ENCODE results near the gene NCBP2L.

Gene NCBP2L

GRCh38 chrX:107750263-107750662, 27.3 kb upstream of the NCBP2L start:
- no peak for TF ChIP-seq CTCF (IDR thresholded peaks at IDR 0.05; ENCODE audit: low read depth, low read length, missing control alignments)
- in situ Hi-C loops (cut with HindIII; ENCODE audit: low sequenced_read_pairs), result no loop called here
- DNase-seq (ENCODE audit: low read depth), result no peak
- H3K4me3 ChIP-seq (ENCODE audit: low read depth, low read length), result no peak overlapping the region

GRCh38 chrX:107750861-107751445, 26.6 kb upstream of the NCBP2L start:
- no peak for TF ChIP-seq CTCF (IDR thresholded peaks at IDR 0.05; ENCODE audit: low read depth, low read length, missing control alignments)
- no peak for DNase-seq (ENCODE audit: low read depth)
- no peak overlapping the region for H3K4me3 ChIP-seq (ENCODE audit: low read depth, low read length)
- in situ Hi-C loops (cut with HindIII; ENCODE audit: low sequenced_read_pairs), result no loop called here

GRCh38 chrX:107752043-107752442, 25.5 kb upstream of the NCBP2L start:
- in situ Hi-C loops (cut with HindIII; ENCODE audit: low sequenced_read_pairs), result no loop called here
- TF ChIP-seq CTCF (IDR thresholded peaks at IDR 0.05; ENCODE audit: low read depth, low read length, missing control alignments), result no peak
- H3K4me3 ChIP-seq (ENCODE audit: low read depth, low read length), result no peak overlapping the region
- DNase-seq (ENCODE audit: low read depth), result no peak

GRCh38 chrX:107752714-107753113, 24.8 kb upstream of the NCBP2L start:
- in situ Hi-C loops (cut with HindIII; ENCODE audit: low sequenced_read_pairs), result no loop called here

GRCh38 chrX:107753187-107753586, 24.3 kb upstream of the NCBP2L start:
- in situ Hi-C loops (cut with HindIII; ENCODE audit: low sequenced_read_pairs), result no loop called here
- no peak overlapping the region for H3K4me3 ChIP-seq (ENCODE audit: low read depth, low read length)
- DNase-seq (ENCODE audit: low read depth), result no peak
- TF ChIP-seq CTCF (IDR thresholded peaks at IDR 0.05; ENCODE audit: low read depth, low read length, missing control alignments), result no peak

More at GRCh38 chrX:107752714-107753113, 24.8 kb upstream of the NCBP2L start:
- DNase-seq (ENCODE audit: low read depth), result no peak
- TF ChIP-seq CTCF (IDR thresholded peaks at IDR 0.05; ENCODE audit: low read depth, low read length, missing control alignments), result no peak
- H3K4me3 ChIP-seq (ENCODE audit: low read depth, low read length), result no peak overlapping the region

- no peak for DNase-seq (ENCODE audit: low read depth)
- in situ Hi-C loops (cut with HindIII; ENCODE audit: low sequenced_read_pairs), result no loop called here
- TF ChIP-seq CTCF (IDR thresholded peaks at IDR 0.05; ENCODE audit: low read depth, low read length, missing control alignments), result no peak
- no peak overlapping the region for H3K4me3 ChIP-seq (ENCODE audit: low read depth, low read length)
These were observed 21.8 kb upstream of the NCBP2L start for GRCh38 chrX:107755721-107756120.
